GM18502 (cell line): ENCODE results near the gene VCL.

Source experiments
- ATAC-seq: cut with Tn5 transposase; IDR thresholded peaks from one replicate; pipeline ENCODE4 v1.9.1; 2021; ENCODE audit warnings: mild to moderate bottlenecking; ENCODE audit not compliant: unreplicated experiment, poor library complexity

Gene VCL

GRCh38 chr10:74067373-74068352 lies 69.7 kb downstream of the VCL start:
- no peak for ATAC-seq

GRCh38 chr10:74071157-74071556 lies 73.2 kb downstream of the VCL start:
- no peak for ATAC-seq

DNA sequence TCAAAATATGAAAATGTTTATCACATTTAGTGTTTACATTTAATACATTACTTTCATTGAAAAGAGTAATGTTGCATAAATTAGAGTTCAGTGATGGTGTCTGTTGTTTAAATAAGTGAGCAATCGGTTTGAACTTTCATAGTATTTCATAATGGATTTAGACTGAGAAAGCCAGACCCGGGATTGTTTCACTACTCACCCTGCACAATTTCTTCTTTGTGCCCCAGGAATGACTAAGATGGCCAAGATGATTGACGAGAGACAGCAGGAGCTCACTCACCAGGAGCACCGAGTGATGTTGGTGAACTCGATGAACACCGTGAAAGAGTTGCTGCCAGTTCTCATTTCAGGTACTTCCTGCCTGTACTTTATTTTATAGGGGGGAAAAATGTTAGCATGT lies 74.6 kb downstream of the VCL start:
- ATAC-seq: no peak

GRCh38 chr10:74075906-74076305 lies 78.0 kb downstream of the VCL start:
- no peak for ATAC-seq

DNA sequence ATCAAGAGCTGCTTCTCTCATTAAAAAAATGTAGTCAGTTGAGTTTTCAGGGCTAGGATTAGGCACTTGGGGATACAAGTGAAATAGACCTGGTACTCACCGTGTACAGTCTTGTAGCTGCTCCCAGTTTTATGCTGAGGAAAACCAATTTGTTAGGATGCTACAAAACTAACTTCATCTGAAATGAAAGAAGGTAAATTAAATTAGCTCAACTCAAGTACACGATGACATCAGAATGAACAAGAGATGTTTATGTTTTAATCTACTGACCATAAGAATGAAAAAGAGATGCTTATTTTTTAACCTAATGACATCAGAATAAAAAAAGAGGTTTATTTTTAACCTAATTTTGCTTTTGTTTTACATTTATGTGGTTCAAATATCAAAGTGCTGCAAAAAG lies 79.0 kb downstream of the VCL start:
- no peak for ATAC-seq

GRCh38 chr10:74077416-74077815 lies 79.5 kb downstream of the VCL start:
- ATAC-seq: no peak

DNA sequence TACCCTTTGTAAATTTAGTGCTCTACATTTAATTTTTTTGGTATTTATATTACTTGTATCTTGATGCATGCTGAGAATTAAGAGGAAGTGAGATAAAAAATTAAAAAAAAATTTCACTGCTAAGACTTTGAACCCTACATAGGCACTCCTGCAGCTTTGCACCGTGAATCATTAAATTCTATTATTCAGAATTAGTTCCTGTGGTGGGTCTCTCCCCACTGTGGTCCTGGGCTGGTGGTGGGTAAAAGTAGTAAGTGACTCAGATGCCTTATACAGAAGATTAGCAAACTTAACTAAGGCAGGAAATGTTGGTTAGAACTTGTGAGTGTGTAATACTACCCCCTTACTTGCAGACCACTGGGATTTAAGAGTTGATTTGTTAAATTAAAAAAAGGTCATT lies 80.1 kb downstream of the VCL start:
- ATAC-seq: peak; percentile 39

GRCh38 chr10:74079028-74079935 lies 81.4 kb downstream of the VCL start:
- ATAC-seq: no peak

DNA sequence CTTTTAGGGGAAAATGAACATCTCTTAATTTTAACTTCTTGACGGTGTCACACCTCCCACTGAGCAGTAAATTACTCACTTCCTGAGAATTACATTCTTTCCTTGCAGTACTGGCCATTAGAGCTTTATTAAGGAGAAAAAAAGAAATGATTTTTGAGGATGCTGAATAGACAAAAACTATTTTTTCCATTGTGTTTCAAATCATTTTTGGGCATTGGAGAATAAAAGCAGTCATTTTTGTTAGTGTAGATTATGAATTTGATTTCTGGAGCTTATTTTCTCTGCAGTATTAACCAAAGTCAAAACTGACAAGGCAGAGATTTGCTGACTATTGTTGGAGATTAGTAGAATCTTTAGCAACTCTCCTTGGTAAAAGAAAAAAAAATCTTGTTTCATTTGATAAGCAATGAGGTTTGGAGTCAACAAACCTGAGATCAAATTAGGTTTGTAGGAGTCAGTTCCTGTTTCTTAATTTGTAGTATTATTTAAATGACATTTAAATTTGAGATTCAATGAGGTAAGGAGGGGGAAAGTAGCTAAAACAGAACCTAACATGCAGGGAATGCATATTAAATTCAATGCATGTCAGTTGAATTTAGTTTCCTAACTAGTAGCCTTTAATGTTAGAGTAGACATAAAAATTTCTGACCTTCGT lies 82.1 kb downstream of the VCL start:
- no peak for ATAC-seq

- ATAC-seq: no peak
Measured at GRCh38 chr10:74081192-74081803, 83.4 kb downstream of the VCL start.

- ATAC-seq: no peak
Measured at GRCh38 chr10:74081941-74082718, 84.2 kb downstream of the VCL start.

DNA sequence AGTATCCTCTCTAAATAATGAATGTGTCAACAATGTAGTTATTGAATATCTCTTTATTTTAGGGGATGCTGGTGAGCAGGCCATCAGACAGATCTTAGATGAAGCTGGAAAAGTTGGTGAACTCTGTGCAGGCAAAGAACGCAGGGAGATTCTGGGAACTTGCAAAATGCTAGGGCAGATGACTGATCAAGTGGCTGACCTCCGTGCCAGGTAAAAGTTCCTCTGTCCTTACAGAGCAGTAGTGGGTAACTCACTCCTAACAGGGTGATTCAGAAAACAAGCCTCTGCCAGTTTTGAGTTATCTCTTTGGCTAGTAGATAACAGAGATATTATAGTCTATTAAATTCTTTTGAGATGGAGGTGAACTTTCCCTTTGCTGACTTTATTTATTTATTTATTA lies 85.4 kb downstream of the VCL start:
- no peak for ATAC-seq

DNA sequence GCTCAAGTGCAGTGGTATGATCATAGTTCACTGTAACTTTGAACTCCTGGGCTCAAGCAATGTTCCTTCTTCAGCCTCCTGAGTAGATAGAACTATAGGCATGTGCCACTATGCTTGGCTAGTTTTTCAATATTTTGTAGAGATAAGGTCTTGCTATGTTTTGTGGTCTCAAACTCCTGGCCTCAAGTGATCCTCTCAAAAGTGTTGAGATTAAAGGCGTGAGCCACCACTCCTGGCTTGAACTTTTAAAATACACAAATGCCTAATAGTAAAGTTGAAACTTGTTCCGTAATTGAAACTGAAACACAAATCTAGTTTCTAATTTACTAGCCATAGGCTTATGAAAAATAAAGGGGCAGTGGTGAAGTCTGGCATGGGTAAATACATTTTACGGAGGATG lies 87.0 kb downstream of the VCL start:
- ATAC-seq: peak; percentile 75

- ATAC-seq: no peak
Measured at GRCh38 chr10:74086317-74086716, 88.4 kb downstream of the VCL start.

GRCh38 chr10:74088722-74089121 lies 90.8 kb downstream of the VCL start:
- no peak for ATAC-seq

DNA sequence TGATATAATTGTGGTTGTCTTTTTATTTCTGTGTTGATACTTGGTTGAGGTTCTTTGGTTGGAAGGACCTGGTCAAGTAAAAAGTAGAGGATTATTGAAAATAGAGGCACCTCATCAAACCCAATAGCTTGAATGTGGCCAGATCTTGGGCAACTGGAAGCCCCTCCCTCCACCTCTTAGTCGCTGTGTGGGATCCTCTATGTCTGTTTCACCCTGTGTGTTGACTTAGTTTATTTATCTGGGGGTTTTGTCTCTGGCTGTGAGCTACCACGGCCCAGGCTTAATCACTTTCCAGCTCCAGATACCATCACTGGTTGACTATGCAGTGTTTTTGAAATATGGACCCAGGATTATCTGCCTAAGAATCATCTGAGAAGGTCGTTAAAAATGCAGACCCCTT lies 94.5 kb downstream of the VCL start:
- no peak for ATAC-seq

DNA sequence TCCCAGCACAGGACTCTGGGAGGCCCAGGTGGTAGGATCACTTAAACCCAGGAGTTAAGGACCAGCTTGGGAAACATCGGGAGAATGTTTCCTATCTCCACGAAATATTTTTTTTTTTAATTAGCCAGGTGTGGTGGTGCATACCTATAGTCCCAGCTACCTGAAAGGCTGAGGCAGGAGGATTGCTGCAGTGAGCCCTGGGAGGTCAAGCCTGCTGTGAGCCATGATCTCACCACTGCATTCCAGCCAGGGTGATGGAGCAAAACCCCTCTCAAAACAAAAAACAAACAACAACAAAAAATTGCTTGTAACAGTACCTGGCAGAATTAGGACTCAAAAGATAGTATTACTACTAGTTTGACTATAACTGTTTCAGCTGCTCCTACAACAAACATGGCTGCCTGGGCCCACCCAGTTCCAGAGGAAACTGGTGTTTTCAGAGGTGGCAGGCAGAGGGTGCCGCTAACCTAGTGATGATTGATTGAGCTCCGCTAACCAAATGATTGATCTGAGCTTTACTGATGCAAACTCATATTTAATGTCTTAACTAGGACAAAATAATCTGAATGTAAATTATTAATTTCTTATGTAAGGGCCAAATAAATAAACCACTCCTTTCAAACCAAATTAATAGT lies 95.7 kb downstream of the VCL start:
- no peak for ATAC-seq

GRCh38 chr10:74094231-74094630 lies 96.3 kb downstream of the VCL start:
- ATAC-seq: no peak

- ATAC-seq: peak; percentile 93
Measured at GRCh38 chr10:74096777-74097176, 98.9 kb downstream of the VCL start.
